Stimulated activated CD8-positive, alpha-beta memory T cell treated with anti-CD3 and anti-CD28 coated beads, Interleukin-12 subunit alpha, Interleukin-12 subunit beta, amount 100 ng/mL, for 24 hours (primary cell): Measurements from ENCODE around the gene SLC22A14.
"Not testable (repeated sequence)": the region's sequence is repeated elsewhere in the genome, so short reads cannot be mapped to it uniquely, and the experiment has no call there.

Experiments used
- DNase-seq: peaks from one replicate; pipeline ENCODE4 v3.0.0-alpha.2; 2020; ENCODE audit errors: extremely low read depth

Gene SLC22A14

DNA sequence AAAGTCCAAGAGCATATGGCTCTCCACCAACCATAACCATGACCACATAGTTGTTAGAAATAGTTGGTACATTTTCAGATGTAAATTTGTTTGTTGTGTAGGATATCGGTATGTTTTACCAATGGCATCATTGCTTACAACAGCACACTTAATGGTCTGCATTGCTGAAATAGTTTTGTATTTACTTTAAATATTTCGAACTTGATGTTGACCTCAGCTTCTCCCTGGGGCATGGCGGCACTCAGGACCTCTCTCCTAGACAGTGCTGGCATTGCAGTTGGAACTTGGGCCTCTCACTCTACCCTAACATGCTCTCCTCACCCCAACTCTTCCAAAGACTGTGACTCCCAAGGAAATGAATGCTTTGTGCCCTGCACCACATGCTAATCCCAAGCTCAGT, 11.5 kb upstream of the SLC22A14 start:
- no peak for DNase-seq

DNA sequence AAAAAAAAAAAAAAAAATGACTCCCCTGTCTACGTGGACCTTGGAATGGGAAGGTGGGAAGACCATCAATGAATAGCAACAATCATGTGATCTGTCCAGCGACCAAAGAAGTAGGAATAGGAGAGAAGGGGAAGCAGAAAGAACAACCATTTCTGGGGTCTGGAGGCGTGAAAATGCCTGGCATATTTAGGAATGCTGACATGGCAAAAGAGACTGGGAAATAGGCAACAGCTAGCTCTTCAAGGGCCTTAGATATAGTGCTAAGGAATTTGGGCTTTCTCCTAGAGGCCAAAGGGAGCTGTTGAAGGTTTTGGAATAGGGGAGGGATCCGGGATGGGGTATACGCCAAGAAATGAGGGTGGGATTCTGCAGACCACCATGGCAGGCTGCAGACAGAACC, 10.5 kb upstream of the SLC22A14 start:
- no peak for DNase-seq

DNA sequence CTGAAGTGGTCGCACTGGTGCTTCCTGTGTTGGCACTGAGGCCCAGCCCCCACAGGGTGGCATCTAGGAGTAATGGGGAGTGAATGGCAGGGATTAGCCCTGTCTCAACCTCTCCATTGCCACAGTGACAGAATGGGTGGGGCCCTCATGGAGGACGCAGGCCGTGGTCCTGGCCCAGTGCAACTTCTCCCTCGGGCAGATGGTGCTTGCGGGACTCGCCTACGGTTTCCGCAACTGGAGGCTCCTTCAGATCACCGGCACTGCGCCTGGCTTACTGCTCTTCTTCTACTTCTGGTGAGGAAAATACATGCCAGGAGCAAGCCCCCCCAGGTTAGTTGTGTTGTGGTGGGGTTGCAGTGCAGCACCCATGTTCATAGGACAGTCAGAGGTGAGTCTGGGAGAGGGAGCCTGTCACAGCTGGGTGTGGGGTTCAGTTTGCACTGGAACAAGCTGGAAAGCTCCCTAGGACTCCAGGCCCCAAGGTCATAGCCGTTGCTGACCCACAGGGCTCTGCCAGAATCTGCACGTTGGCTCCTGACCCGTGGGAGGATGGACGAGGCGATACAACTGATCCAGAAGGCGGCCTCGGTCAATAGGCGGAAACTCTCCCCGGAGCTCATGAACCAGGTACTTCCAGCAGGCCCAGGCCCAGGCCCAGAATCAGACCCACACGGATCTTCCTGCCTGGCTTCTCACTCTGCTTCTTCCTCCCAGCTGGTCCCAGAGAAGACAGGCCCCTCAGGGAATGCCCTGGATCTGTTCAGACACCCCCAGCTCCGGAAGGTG, 7.0 kb upstream of the SLC22A14 start:
- no peak for DNase-seq

- DNase-seq = no peak
Measured at GRCh38 chr3:38275658-38276057, 6.4 kb upstream of the SLC22A14 start.

DNA sequence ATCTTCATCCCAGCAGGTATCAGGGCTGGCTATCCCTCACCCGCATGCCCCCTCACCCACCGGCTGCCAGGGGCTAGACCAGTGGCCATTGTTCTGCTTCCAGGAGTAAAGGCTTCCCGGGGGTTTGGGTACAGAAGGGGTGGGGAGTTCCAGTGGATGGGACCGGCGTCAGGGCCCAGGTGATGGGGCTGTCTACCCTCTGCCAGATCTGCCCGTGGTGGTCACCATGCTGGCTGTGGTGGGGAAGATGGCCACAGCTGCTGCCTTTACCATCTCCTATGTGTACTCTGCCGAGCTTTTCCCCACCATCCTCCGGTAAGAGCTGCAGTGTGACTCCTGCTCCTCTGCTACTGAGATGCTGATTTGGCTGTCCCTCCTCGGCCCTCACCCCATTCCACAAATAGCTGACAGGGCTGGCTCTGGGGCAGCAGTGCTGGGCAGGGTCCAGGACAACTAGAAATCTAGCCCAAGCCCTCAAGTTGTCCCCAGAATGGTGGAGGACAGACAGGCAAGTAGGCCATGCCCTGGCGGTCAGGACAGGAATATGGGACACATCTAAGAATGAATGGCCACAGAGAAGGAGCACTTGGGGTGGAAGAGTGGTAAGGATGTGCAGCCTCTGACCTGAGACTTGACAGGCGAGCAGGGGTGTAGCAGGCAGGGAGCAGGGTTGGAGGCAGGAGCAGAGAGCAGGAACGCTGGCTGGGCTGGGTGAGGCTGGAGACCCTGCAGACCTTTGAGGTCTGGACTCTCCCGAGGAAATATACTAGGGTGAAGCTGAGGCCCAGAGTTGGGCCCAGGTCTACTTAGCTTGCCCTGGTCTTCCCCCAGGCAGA, 5.8 kb upstream of the SLC22A14 start:
- DNase-seq = no peak

- DNase-seq = no peak
Measured at GRCh38 chr3:38276917-38277630, 5.0 kb upstream of the SLC22A14 start.

GRCh38 chr3:38278841-38279240, 3.3 kb upstream of the SLC22A14 start:
- no peak for DNase-seq

DNA sequence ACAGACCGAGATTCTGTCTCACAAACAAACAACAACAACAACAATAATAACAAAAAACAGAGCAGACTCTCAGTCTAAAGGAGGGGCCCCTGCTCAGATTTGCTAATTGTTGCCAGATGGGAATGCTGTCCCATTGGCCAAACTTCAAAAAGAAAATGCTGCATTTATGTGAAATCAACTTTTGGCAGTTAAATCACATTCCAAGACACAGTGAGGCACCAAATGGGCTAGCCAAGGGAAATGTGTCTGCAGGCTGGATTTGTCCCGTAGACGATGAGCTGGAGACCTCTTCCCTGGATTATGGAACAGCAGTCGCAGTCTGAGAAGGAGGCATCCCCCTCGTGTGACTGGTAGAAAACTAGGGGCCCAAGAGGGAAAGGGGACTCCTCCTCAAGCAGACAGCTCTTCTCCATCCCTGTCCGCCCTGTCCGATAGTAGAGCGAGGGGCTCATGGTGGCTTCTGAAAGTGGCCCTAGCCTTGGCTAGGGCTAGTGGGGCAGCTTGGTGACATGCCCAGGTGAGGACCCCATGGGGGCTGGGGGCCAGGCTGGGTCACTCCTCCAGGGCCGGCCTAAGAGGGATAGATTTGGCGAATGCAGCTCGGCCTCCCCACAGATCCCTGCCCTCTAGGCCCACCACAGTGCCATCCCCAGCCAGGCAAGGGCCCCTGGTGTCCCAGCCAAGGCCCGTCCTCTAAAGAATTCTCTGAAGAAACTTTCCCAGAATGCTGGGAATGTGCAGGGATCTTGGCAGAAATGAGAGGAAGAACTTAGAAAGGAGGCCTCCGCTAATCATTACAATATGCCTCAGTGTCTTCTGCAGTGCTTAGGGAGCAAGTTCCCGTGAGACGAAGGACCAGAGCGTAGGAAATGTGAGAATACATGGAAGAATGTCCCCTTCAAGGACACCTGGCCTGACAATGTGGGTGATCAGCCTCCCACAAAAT, 2.0 kb downstream of the SLC22A14 start:
- no peak for DNase-seq

DNA sequence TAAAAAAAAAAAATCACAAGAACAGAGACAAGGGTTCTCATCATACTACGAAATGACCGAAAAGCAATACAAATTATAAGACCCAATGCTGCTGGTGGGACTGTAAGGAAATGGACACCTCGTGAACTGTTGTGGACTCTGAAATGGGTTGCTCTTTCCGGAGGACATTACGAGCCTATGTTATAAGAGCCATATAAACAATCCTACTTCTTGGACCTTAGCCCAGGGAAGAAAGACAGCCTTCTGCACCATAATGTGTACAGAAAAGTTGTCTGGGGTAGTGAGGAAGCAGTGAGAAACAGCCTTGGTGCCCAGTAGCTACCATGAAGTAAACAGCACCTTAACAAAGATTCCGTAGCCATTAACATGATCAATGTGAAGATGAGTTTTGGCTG, 2.7 kb downstream of the SLC22A14 start:
- DNase-seq = no peak

DNA sequence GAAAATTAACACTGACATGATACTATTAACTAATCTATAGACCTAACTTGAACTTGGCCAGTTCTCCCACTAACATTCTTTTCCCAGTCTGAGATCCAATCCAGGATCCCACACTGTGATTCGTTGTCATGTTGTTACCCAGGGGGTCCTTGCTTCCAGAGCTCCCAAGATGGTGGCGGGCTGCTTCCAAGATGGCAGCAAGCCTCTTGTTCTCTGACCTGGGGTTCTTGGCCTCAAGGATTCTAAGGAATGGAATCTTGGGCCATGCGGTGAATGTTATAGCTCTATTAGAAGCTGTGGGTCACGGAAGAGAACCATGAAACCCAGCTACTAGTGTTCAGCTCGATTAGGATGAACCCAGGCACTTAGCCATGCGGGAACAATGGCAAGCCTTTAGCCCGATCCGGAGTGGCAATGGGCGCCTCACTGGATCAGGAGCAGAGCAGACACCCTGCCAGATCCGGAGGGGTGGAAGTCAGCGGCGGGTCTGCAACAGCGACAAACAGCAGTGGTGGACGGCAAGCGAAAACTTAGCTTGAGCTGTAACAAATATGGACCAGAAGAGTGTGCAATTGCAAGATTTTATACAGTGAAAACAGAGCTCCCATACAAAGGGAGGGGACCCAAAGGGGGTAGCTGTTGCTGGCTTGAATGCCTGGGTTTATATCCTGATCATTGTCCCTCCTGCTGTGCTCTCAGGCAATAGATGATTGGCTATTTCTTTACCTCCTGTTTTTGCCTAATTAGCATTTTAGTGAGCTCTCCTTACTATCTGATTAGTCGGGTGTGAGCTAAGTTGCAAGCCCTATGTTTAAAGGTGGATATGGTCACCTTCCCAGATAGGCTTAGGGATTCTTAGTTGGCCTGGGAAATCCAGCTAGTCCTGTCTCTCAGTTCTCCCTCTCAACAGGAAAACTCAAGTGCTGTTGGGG, 7.5 kb downstream of the SLC22A14 start:
- not testable (repeated sequence) for DNase-seq

- DNase-seq = not testable (repeated sequence)
Measured at GRCh38 chr3:38297053-38297452, 15.0 kb downstream of the SLC22A14 start.

DNA sequence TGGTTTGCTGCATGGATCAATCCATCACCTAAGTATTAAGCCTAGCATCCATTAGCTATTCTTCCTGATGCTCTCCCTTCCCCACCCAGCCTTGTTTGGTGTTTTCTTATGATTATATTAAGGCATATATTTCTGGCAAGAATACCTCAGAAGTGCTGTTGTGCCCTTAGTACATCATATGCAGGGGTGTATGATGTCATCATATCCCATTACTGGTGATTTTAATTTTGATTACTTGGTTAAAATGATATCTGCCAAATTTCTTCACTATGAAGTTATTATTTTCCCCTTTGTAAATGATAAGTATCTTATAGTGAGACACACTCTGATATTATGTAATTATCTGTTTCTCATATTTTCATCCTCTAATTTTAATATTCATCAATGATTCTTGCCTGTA, 15.4 kb downstream of the SLC22A14 start:
- no peak for DNase-seq

- no peak for DNase-seq
Measured at GRCh38 chr3:38297947-38298711, 16.0 kb downstream of the SLC22A14 start.

GRCh38 chr3:38306941-38307340, 24.8 kb downstream of the SLC22A14 start:
- no peak for DNase-seq

- no peak for DNase-seq
Measured at GRCh38 chr3:38307599-38307998, 25.5 kb downstream of the SLC22A14 start.

GRCh38 chr3:38308456-38308855, 26.4 kb downstream of the SLC22A14 start:
- DNase-seq = no peak

DNA sequence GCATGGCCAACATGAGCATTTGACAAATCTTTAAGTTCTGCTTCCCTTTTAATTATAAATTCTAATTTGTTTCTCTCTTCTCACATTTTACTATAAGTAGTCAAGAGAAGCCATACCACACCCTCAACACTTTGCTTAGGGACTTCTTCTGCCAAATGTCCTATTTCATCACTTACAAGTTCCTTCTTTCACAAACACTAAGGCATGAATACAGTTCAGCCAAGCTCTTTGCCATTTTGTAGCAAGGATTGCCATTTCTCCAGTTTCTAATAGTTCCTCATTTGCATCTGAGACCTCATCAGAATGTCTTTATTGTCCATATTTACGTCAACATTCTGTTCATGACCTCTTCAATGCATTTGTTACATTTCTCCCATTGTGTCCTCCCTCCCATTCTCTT, 29.4 kb downstream of the SLC22A14 start:
- no peak for DNase-seq

- DNase-seq = no peak
Measured at GRCh38 chr3:38311941-38312340, 29.8 kb downstream of the SLC22A14 start.

DNA sequence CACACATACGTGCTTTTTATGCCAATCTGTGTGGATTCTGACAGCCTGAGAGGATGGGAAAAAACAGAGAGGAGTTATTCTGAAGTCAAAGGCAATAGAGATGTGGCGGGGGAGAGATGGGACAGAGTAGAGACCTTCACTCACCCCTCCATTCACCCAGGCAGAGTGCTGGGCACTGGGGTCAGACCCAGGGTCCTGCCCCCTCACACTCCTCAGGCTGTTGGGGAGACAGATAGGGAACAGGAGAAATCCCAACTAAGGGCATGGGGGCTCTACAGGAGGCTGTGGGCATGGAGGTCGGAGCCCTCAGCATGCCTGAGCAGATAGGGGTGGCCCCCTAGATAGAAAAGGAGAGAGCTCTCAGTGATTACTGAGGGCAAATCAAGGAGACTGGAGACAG, 30.3 kb downstream of the SLC22A14 start:
- no peak for DNase-seq
